Psoas muscle (tissue), 8 donors: ENCODE data around the gene RNLS. TPM values are rescaled to one million over a fixed set of nuclear protein-coding genes. Genes with fewer than 3 reads are reported as not detected.

ENCODE experiments used
- ATAC-seq, 4 donors: fragments of 200-7000 bp; cut with Tn5 transposase; one replicate each; pipeline ENCODE4 v1.9.1; 2020; ENCODE audit warnings: moderate library complexity in 3 of 4, mild to moderate bottlenecking in 2 of 4
- DNase-seq, 2 donors: peaks; one replicate each; pipeline ENCODE4 v3.0.0-alpha.2; 2020
- H3K27ac ChIP-seq: fragments of 200-600 bp; one replicate; pipeline ENCODE4 v1.8.0; 2022
- H3K27me3 ChIP-seq, 3 donors: fragments of 200-600 bp in 1 of 3; one replicate each; pipeline versions ENCODE4 v1.6.1 to v1.8.0; 2013 to 2022; ENCODE audit warnings: low read length in 2 of 3, mild to moderate bottlenecking in 2 of 3, moderate library complexity in 1 of 3; ENCODE audit not compliant: insufficient read depth in 3 of 3
- H3K36me3 ChIP-seq, 2 donors: fragments of 200-600 bp in 1 of 2; one replicate each; pipeline versions ENCODE4 v1.6.1 to v1.8.0; 2013 to 2022; ENCODE audit warnings: low read depth in 1 of 2, mild to moderate bottlenecking in 1 of 2, moderate library complexity in 1 of 2; ENCODE audit not compliant: insufficient read depth in 1 of 2
- H3K4me1 ChIP-seq: fragments of 200-600 bp; one replicate; pipeline ENCODE4 v1.8.0; 2022
- H3K4me3 ChIP-seq: fragments of 200-600 bp; one replicate; pipeline ENCODE4 v1.8.0; 2022; ENCODE audit warnings: mild to moderate bottlenecking
- H3K9me3 ChIP-seq: fragments of 200-600 bp; one replicate; pipeline ENCODE4 v1.8.0; 2022
- CTCF ChIP-seq: fragments of 200-600 bp; IDR thresholded peaks from one replicate; pipeline ENCODE4 v1.8.0; 2022; ENCODE audit warnings: antibody characterized with exemption
- WGBS, 3 donors: extraction: QIAGEN DNeasy Blood & Tissue Kit; methylation state at CpG; one replicate each; pipeline versions ENCODE4 v1.1.6 to v1.1.7; 2013; 5-methylcytosine and 5-hydroxymethylcytosine counted together
- intact Hi-C, 2 donors: fragments of 100-400 bp; cut with DNase I; formaldehyde crosslinking; loops; one replicate each; pipeline versions ENCODE4 v1.11.0 to v1.14.2; 2022
- polyA plus RNA-seq, 3 donors: library from polyadenylated mRNA; stranded (reverse); fragments of 200-250 nt; gene quantifications; one replicate each; pipeline ENCODE4 v1.2.3, GENCODE V29; 2013
- total RNA-seq, 4 donors: library from RNA; stranded (reverse); fragmentation: NEBNext Ultra II Directional in 2 of 4; extraction: Animal tissue kit (Norgen Biotek cat#: 25700) in 2 of 4; gene quantifications; one replicate each; pipeline versions ENCODE4 v1.2.1 to v1.2.4, GENCODE V29; 2021 to 2023
- donor health status: healthy with polysubstance abuse.
- donor health status: DM: no; HTN: no; CAD: no; lungs with moderate emphysema.
- donor health status: Bipolar disorder and iron deficiency.
- donor health status: healthy.
- donor health status: DM: yes; HTN: yes; CAD: no.
- donor health status: DM: no; HTN: no; CAD: no.
- donor health status: DM: no; HTN: no; CAD: no.
- donor health status: DM: yes; HTN: yes; CAD: no.

Gene RNLS
- total and polyA plus RNA-seq, 7 donors: 3.0 to 9.2 (median 6.7) TPM

- Histone ChIP-seq H3K27me3 (no peaks in the 10 kb centered on the region), H3K4me1 (peaks cover 10% of the 10 kb centered on the region), H3K9me3 (no peaks in the 10 kb centered on the region), H3K4me3 (no peak overlapping the region), H3K27ac (peak overlapping the region; percentile 61), H3K36me3 (no peaks in the 10 kb centered on the region)
- DNase-seq (no peak), ATAC-seq (peak; percentile 88 to 95 (median 92))
- no peak for TF ChIP-seq CTCF
- intact Hi-C loops: no loop called here
These were observed 293.8 kb downstream of the RNLS start for GRCh38 chr10:88289342-88289741.

GRCh38 chr10:88288320-88289059 lies 294.6 kb downstream of the RNLS start:
- Histone ChIP-seq H3K36me3 (no peaks in the 10 kb centered on the region), H3K9me3 (no peaks in the 10 kb centered on the region), H3K27ac (peak overlapping the region; percentile 61), H3K4me1 (peaks cover 10% of the 10 kb centered on the region), H3K4me3 (no peak overlapping the region), H3K27me3 (no peaks in the 10 kb centered on the region)
- no peak for DNase-seq
- WGBS, 3 donors: 53 to 66% (median 55%) methylated on average over 3 of the region's 3 CpGs
- peak in 3 of 4 donors; percentile 25 to 41 (median 31) for ATAC-seq
- intact Hi-C loops: no loop called here
- TF ChIP-seq CTCF: no peak

- H3K9me3 ChIP-seq: no peaks in the 10 kb centered on the region
- H3K27ac ChIP-seq: no peak overlapping the region
- H3K4me3 ChIP-seq: no peak overlapping the region
- peaks cover 14% of the 10 kb centered on the region for H3K4me1 ChIP-seq
- 90 to 96% (median 93%) methylated on average over 1 of the region's 1 CpG for WGBS, 3 donors
- no peak for TF ChIP-seq CTCF
- no peak for DNase-seq
- H3K36me3 ChIP-seq: no peaks in the 10 kb centered on the region
- no peaks in the 10 kb centered on the region for H3K27me3 ChIP-seq
- intact Hi-C loops: no loop called here
- ATAC-seq: no peak
These were observed 297.1 kb downstream of the RNLS start for GRCh38 chr10:88286030-88286429.

GRCh38 chr10:88281592-88282347 lies 301.3 kb downstream of the RNLS start:
- H3K4me1 ChIP-seq: peaks cover 4% of the 10 kb centered on the region
- no peak for TF ChIP-seq CTCF
- H3K27ac ChIP-seq: no peak overlapping the region
- 70 to 78% (median 76%) methylated on average over 6 of the region's 6 CpGs for WGBS, 3 donors
- no peaks in the 10 kb centered on the region for H3K36me3 ChIP-seq
- H3K27me3 ChIP-seq: no peaks in the 10 kb centered on the region
- DNase-seq (no peak), ATAC-seq (no peak)
- intact Hi-C loops: no loop called here
- no peaks in the 10 kb centered on the region for H3K9me3 ChIP-seq
- no peak overlapping the region for H3K4me3 ChIP-seq
